Putamen (tissue), 1 donor: ENCODE measurements around the gene YES1.

Source experiments
- DNase-seq: peaks from one replicate; pipeline ENCODE4 v3.0.0-alpha.2; 2016; ENCODE audit warnings: low spot score

Gene YES1

DNA sequence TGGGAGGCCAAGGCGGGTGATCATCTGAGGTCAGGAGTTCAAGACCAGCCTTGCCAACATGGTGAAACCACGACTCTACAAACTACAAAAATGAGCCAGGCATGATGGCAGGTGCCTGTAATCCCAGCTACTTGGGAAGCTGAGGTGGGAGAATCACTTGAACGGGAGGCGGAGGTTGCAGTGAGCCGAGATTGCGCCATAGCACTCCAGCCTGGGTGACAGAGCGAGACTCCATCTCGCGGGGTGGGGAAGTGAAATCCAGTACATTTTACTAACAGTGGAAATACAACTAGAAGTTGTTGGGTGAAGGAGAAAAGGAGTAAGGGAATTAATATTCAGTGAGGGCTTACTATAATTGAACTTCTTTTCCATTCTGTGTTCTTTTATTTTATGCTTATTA is 86.4 kb downstream of the YES1 start:
- DNase-seq = no peak

DNA sequence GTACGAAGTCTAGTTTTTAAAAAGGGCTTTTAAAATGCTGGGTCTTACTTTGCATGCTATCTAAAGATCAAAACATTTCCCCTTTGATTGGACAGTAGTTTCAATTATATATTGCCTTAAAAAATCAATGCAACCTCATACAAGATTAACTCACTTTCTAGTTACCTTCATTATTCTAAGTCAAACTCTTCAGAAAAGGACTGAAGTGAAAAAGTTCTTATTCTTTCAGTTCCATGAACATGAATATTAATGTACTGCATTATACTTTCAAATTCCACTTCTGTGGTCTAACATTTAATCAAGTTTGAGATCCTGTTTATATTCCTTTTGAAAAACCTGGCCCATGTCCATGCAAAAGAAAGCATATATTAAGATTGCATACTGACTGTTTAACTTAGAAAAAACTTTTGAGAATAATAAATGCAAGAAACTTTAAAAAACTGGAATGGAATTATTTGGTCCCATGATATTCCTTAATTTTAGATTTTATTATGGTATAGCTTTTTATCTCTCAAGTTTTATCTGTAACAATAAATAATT is 88.4 kb downstream of the YES1 start:
- no peak for DNase-seq

DNA sequence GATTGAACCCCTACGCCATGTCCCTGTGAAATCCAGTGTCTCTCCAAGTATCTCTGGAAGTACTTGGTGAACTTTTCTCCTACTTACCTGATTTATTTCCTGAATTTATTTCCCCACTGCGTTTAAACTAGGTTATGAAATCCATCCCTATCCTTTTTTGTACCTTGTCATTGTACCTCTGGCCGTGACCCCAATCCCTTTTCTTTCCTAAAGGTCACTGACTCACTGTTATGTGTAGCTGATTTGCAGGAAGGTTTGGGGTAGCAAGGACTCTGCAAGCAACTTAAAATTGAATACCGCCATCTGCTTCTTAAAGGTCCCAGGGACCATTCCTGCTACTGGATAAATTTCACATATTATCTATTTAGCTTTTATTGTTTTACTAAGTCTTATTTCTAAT is 95.0 kb downstream of the YES1 start:
- DNase-seq = no peak

DNA sequence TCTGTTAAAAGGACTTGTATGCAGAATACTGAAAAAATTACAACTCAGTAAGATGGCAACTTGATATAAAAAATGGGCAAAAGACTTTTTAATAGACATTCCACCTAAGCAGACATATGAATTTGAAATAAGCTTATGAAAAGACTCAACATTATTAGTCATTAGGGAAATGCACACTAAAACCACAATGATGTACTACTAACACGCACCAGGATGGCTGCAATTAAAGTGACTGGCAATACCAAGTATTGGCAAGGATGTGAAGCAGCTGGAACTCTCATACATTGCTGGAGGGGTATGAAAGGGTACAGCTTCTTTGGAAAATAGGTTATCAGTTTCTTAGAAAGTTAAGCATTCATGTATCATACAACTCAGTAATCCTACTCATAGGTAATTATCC is 96.4 kb downstream of the YES1 start:
- DNase-seq = no peak

DNA sequence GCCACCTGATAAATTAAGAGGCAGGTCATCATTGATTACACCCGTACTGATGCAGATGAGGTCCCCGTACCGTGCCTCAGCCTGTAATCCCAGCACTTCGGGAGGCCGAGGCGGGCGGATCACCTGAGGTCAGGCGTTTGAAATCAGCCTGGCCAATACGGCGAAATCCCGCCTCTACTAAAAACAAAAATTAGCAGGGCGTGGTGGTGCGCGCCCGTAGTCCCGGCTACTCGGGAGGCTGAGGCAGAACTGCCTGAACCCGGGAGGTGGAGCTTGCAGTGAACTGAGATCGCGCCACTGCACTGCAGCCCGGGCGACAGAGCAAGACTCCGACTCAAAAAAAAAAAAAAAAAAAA is 98.9 kb downstream of the YES1 start:
- no peak for DNase-seq

DNA sequence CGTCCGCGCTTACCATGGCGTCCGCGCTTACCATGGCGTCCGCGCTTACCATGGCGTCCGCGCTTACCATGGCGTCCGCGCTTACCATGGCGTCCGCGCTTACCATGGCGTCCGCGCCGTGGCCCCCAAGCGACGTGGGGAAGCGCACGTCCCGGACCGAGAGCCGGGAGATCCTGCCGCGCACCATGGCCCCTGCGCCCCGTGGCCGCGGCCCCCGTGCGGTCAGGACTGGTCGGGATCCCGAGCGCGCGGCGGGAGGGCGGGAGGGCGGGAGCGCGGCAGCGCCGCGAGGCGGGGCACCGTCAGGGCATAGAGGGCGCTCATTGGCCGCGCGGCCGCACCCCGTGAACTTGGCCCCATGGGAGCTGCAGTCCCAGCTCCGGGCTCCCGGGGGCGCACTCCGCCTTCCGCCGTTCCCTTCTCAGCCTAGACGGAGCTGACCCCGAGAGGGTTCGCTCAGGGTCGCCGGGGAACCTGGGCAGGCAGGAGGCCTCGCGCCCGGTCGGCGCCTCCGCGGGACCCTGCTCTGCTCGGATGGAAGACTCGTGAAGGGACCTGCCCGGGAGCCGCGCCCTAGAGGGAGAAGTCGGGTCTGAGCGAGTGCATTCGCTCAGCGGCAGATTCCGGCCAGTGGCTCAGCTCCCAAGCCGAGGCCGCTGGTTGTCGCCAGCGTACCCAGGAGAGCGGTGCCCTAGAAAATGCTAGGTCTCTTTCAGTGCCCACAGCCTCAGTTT is 99.5 kb downstream of the YES1 start, which contains the start of gene ENOSF1:
ENOSF1 (minus strand) TSS at position 230 of the 734 bp plus-strand sequence; CDS start at position 187, 43 bp downstream.
- peak; percentile 72 for DNase-seq

DNA sequence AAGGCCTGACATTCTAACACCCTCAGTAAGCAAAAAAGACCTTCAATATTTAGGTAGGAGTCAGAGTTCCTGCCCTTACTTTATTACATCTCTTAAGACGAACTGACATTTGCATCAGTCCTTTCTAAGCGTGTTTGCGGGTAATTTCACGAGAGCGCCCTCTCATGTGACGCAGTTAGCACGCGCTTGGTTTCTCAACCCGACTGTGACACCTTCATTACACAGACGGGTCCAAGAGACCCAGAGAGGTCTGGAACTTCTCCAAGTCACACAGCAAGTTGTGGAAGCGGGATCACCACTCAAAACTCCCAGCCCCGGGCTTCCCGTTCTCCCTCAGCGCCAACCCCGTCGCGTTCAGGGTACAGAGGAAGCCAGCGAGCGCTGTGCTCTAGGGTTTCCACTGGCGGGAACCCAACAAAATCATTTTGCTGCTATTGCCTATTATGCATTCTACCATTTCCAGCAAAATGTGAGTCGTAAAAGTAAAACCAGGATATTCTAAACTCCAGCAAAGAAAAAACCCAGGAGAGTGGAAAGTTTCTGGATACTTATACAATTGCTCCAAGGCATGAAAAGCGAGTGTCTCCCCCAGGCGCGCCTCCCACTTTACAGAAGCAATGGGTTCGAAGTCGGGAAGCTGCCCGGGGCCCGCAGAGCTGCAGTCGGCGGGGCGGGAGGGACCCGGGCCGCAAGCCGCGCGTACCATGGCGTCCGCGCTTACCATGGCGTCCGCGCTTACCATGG is 100.2 kb downstream of the YES1 start:
- peak; percentile 76 for DNase-seq

DNA sequence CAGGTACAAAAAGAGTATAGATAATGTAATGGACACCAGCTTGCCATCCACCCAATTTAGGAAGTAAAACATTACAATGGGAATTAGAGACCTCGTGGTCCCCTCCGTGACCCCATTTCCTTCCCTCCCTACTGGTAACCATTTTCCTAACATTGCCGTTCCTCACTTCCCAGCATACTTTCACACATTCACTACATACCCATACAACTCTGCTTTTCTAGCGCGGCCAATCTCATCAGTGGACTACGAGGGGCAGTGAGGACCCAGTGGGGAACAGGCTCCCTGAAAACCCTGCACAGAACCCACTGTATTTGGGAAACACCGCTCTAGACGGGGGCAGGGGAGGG is 100.8 kb downstream of the YES1 start:
- no peak for DNase-seq

DNA sequence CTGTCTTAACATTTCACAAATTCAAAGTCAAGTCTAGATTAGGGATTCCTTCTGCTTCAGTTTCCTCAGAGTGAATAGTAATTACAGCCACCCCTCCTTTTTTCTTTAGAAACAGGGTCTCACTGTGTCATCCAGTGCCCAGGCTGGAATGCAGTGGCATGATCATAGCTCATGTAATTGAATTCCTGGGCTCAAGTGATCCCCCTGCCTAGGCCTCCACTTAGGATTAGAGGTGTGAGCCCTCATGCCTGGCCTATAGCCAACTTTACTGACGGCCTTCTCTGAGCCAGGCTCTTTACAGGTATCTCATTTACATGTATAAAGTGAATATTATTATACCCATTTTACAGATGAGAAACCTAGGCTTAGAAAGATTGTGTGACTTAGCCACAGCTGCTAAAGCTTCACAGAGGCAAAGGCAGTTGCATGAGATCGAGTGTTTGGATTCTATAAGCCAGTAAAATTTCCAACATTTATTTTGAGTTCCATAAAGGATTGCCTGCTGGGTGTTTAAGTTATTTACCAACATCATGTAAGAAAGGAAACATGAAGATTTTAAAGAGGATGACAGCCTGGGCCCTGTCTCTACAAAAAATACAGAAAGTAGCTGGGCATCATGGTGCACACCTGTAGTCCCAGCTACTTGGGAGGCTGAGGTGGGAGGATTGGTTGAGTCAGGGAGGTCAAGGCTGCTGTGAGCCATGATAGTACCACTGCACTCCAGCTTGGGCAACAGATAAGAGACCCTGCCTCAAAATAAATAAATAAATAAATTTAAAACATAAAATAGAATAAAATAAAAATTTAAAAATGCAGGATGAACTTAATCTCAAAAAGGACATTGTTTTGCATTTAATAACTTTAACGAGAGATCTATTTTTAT is 101.4 kb downstream of the YES1 start:
- no peak for DNase-seq

DNA sequence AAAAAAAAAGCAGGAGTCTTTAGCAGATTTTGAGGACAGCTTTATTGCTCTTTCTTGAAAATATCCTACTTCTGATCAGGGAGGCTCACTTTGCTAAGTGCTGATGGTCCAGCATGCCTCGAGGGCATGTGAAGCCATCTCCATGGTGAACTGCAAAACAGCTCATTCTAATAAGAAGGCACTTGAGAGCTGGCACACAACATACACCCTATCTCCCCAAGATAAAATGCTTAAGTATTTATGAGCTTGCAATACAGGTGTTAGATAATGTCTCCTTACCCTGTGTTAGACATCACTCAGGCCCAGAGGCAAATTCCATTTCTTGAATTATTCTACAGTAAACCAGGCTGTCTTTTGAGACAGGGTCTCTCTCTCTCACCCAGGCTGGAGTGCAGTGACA is 102.3 kb downstream of the YES1 start:
- DNase-seq = no peak

DNA sequence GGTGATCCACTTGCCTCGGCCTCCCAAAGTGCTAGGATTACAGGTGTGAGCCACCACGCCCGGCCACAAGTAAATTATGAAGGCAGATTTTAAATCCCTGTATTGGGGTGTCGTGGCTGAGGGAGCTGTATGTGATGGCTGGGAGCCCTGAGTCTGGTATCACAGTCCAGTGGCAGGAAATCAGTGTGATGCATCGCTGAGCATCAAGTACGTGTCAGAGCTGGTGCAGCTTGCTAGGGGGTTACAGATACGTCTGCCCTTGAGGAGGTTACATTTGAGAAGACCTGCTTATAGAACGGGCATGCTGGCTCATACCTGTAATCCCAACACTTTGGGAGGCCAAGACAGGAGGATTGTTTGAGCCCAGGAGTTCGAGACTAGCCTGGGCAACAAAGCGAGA is 103.9 kb downstream of the YES1 start:
- no peak for DNase-seq

DNA sequence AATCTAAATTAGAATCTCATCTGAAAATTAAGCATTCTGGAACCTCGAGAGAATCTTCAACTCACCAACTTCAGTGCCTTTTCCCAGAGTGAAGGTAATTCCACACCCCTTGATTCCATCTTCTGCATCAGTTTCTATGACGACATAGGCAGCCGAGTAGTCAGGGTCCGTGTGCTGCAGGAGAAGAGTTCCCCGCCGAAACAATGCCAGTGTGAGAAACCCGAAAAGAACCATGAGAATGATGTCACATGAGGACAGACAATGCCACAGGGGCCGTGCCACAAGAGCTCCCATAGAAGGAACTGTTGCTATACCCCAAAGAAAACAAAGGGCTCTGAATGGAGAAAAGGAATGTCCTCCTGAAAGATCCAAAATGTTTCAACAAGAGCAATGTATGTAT is 105.6 kb downstream of the YES1 start:
- DNase-seq = no peak

DNA sequence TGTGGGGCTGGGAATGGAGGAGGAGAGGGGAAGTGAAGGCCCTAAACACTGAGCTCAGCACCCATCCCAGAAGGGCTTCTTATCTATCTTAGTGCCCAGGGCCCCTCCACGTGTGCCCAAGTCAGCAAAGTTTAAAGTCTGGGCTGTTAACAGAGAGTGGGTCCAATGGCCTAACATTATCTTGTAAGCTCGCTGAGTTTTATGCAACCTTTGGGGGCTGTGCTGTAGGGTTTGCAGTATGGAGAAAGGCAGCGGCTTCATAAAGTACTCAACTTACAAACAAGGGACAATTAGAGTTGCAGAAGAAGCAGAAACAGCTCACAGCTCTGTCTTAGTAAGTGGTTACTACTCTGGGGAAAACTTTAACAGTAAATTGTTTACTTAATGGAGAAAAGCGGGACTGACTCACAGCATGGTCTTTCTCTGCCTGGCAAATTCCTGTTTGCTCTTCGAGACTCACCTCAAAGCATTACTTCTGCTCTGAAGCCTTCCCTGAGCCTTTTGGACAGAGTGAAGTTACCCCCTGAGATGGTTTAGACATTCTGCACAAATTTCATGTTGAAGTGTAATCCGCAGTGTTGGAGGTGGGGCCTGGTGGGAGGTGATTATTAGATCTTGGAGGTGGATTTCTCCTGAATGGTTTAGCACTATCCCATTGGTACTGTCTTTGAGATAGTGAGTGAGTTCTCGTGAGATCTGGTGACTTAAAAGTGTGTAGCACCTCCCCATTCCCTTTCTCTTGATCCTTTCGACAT is 108.7 kb downstream of the YES1 start:
- no peak for DNase-seq

DNA sequence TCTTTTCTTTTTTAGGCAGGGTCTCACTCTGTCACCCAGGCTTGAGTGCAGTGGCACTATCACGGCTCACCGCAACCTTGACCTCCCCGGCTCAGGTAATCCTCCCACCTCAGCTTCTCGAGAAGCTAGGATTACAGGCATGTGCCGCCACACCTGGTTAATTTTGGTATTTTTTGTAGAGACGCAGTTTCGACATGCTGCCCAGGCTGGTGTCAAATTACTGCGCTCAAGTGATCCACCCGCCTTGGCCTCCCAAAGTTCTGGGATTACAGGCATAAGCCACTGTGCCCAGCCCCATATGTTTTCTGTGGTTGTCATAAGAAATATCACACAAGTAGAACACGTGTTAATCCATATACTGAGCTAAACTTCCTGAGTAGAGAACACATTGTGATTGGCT is 114.2 kb downstream of the YES1 start:
- DNase-seq = no peak

DNA sequence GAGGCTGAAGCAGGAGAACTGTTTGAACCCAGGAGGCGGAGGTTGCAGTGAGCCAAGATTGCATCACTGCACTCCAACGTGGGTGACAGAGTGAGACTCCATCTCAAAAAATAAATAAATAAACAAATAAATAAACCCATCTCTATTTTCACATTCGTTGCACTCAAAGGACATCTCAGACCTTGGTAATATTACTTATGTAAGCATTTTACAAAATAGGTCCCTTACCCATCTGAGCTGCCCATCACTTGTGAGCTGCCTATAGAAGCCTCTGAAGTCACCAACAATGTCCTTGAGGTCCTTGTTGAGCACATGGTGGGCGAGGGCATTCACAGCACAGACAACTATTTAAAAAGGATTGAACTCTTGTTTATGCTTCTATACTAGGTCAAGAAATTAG is 115.0 kb downstream of the YES1 start:
- DNase-seq = no peak

DNA sequence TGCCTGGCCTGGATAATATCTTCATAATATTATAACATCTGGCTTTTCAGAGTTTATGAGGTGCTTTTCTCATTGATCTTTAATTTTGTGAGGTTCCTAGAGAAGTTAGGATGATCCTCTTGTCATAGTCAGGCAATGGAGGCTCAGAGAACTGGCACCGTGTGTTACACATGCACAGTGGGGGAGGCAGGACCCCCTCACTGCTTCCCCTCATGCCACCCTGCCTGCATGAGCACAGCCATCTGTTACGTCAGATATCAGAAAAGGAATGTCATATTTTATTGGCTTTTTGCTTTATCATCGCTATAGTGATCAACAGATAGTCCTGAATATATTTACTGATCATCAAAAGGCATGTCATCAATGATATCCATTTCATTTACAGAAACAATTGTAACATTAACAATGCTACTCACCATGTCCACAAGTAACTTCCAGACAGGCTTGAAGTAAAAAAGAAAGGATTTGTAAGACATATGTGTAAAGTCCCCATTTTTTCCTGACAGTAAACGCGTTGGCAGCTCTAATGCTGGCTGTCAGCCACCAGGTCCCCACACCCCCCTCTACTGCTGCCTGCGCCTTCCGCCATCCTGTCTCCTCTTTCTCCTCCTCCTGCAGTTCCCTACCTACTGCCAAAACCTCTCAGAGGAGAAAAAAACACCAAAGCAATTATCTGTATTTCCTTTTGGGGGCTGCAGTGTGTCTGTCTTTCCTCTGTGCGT is 118.4 kb downstream of the YES1 start:
- DNase-seq = no peak

DNA sequence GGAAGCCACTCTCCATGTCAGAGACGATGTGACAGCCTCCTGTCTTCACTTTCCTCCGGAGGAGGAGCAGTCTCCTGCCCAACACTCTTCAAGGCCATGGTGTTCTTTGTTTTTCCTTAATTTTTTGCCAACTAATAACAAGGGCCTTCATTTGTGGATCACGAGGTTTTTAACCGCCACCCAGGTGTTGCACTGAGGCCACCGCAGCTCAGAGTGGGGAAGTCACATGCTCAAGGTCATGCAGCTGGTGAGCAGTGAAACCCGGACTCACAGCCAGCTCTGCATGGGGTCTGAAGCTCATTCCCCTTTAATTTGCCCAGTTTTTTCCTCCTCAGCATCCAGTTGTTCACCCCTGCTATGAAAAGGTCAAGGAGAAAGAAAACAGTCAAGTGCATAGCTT is 119.2 kb downstream of the YES1 start:
- DNase-seq = no peak

DNA sequence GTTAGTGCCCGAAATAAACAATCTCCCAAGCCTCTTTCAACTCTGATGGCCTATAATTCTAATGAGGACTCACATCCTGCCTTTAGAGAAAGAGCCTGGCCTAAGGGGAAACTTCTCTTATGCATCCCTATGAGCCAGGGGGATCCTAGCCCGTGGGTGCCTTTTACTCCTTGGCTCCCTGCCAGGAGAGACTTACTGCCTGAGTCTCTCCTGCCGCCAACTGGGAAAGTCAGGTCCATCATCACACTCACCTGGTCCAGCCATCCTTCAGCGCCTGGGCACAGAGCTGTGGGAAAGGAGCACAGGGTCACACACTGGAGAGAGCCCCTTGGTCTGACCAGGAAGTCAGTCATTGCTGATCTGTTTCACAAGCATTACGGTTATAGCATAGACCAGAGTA is 123.7 kb downstream of the YES1 start:
- DNase-seq = no peak

DNA sequence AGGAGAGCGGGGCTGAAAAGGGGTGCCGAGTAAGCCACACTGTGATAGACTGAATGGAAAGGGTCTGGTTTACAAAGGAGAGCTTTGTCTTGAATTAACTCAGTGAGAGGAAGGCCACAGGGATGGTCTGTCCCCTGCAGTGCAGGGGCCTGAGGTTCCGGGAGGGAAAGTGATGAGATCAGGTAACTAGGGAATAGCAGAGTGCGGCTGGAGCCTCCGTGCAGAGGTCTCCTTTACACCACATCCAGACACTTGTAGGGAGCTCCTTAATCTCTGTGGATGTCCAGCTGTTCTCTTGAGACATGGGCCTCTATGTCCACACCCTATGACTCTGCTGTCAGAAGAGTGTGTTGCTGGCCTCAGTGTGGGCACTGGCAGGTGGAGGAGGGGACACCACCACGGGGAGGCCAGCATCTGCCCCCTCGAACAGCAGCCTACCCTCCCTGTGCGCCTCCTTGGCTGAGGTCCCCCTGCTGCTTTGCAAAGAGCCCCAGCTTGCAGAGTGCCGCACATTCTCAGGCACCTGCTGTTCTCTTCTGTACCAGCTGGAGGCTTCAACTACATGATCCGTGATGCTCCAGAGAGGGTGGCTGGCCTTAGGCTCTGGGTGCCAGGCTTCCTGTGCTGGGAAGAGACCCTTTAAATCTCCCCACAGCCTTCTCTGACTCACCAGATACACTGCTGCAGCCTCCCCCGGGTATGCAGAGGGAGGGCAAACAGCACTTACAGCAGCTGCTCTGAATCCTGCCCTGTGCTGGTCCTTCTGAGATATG is 125.5 kb downstream of the YES1 start:
- no peak for DNase-seq

DNA sequence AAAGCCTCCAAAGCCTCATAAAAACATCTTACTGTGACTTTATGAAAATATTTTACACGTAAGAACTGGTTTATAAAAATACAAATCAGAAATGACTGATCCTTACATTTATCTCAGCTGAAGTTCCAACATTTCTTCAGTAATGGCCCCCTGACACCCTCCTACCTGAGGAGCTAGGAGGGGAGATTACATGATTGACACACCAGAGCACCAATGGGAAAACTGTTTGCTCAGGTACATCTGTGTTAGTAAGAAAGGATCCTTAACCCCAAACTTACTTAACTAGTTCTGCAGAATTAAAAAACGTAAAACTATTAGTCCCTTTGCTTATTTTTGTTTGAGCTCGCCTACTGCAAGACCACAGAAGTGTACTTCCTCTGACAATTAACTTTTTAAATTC is 126.6 kb downstream of the YES1 start:
- no peak for DNase-seq
